ENCODE measurements around the gene GSTM1.

The GSTM1 gene

DNA sequence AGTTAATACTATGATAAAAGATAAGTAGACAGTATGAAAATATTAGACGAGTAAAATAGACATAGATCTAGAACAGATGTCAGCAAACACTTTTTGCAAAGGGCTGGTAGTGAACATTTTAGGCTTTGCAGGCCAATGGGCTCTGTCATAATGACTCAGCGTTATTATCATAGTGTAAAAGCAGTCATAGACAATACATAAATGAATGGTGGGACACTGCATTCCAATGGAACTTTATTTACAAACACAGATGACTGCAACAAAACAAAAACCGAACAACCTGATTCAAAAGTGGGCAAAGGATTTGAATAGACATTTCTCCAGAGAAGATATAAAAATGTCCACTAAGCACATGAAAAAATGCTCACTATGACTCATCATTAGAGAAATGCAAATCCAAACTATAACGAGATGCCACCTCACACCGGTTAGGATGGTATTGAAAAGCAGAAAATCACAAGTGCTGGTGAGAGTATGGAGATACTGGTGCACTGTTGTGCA is 31.8 kb downstream of the GSTM1 start:
- DNase-seq (ENCODE audit: low read depth): peak; percentile 56

DNA sequence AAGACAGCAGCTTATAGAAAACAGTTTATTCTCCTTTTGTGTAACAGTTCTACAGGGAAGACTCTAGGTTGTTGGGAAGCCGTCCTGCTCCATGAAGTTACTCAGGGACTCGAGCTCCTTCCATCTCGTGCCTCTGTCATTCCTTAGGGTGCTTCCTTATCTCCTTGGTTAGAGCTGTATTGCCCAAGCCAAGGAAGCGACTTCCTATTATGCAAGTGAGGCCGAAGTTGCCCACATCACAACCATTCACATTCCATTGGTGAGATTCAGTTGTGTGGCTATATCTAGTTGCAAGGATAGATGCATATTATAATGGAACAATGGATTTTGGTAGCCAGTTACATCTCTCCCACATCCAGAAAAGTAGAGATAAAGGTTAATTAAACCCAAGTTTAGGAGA is 33.4 kb downstream of the GSTM1 start:
- no peak overlapping the region for H3K4me3 ChIP-seq (ENCODE audit: low read depth, low read length)
- no peak for DNase-seq (ENCODE audit: low read depth)
- TF ChIP-seq CTCF (IDR thresholded peaks at IDR 0.05; ENCODE audit: insufficient read depth, low read depth, low read length, missing control alignments): no peak

More for the DNA sequence above, 31.8 kb downstream of the GSTM1 start:
- no peak for TF ChIP-seq CTCF (IDR thresholded peaks at IDR 0.05; ENCODE audit: insufficient read depth, low read depth, low read length, missing control alignments)
- no peak overlapping the region for H3K4me3 ChIP-seq (ENCODE audit: low read depth, low read length)

- TF ChIP-seq CTCF (IDR thresholded peaks at IDR 0.05; ENCODE audit: insufficient read depth, low read depth, low read length, missing control alignments): no peak
- DNase-seq (ENCODE audit: low read depth): no peak
- no peak overlapping the region for H3K4me3 ChIP-seq (ENCODE audit: low read depth, low read length)
Measured at GRCh38 chr1:109721971-109722370, 34.4 kb downstream of the GSTM1 start.

DNA sequence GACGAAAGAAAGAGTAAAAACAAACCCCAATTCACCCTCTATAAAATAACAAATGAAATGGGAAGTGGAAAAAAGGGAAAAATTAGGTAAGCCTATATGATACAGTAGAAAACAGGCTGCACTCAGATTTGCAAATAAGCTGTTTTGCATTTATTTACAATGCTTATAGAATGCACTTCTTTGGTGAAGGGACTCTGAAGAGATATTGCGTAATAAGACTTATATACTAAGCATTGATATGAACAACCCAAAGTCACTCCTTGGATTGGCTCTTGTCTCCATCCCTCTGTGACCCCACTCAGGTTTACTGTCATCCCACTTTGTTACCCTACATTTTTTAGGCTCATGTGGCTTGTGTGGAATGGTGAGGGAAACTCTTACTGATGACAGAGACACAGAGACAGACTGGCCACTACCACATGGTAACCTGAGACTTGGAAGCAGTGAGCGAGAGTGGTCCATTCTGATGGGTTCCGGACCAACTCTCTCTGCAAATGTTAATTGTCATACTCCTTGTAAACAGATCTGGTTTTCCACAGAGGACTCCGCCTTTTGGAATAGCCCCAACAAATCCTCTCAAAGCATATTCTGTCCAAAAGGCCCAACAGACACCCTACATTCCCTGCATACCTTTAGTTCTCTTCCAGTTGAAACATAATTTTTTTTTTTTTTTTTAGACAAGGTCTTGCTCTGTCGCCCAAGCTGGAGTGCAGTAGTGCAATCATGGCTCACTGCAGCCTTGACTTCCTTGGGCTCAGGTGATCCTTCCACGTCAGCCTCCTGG is 35.5 kb downstream of the GSTM1 start:
- no peak for TF ChIP-seq CTCF (IDR thresholded peaks at IDR 0.05; ENCODE audit: insufficient read depth, low read depth, low read length, missing control alignments)
- DNase-seq (ENCODE audit: low read depth): no peak
- no peak overlapping the region for H3K4me3 ChIP-seq (ENCODE audit: low read depth, low read length)

DNA sequence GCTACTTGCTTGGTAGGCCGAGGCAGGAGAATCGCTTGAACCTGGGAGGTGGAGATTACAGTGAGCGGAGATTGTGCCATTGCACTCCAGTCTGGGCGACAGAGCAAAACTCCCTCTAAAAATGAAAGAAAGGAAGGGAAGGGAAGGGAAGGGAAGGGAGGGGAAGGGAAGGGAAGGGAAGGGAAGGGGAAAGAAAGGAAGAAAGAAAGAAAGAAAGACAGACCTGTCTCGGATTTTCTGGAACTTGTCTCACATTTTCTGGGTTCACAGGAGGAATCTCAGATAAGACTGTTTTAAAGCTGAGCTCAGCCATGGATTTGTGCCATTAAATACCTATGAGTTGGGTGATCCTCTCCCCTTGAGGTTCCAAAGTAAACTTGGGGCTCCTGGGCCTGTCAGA is 37.3 kb downstream of the GSTM1 start:
- TF ChIP-seq CTCF (IDR thresholded peaks at IDR 0.05; ENCODE audit: insufficient read depth, low read depth, low read length, missing control alignments): no peak
- DNase-seq (ENCODE audit: low read depth): no peak
- H3K4me3 ChIP-seq (ENCODE audit: low read depth, low read length): no peak overlapping the region

DNA sequence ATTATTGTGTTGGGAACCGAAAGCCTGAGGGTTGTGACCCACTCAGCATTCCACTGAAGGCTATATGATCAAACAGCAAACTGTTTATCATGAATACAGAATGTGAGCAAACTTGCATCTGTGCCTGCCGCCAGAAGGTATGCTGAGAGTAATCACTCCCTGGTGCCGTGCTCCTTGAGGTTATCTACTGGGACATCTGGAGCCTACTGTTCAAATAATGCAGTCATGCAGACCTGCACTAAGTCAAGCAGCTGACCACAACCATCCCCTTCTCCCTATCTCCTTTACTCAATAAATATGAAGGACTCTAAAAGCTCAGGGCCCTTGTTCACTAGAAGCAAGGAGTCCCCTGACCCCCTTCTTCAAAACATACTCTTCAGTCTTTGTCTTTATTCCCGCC is 37.9 kb downstream of the GSTM1 start:
- no peak overlapping the region for H3K4me3 ChIP-seq (ENCODE audit: low read depth, low read length)
- no peak for TF ChIP-seq CTCF (IDR thresholded peaks at IDR 0.05; ENCODE audit: insufficient read depth, low read depth, low read length, missing control alignments)
- no peak for DNase-seq (ENCODE audit: low read depth)

- TF ChIP-seq CTCF (IDR thresholded peaks at IDR 0.05; ENCODE audit: insufficient read depth, low read depth, low read length, missing control alignments): no peak
- H3K4me3 ChIP-seq (ENCODE audit: low read depth, low read length): no peak overlapping the region
- no peak for DNase-seq (ENCODE audit: low read depth)
Measured at GRCh38 chr1:109726007-109726406, 38.4 kb downstream of the GSTM1 start.
